BE2C (cell line): Measurements from ENCODE around the gene CEMP1.

ENCODE experiments used
- DNase-seq: peaks from one replicate; pipeline ENCODE4 v3.0.0-alpha.2; 2020
- H3K27me3 ChIP-seq: fragments of 250-450 bp; sonication (Bioruptor Pico); 2 replicates; pipeline ENCODE4 v1.5.1; 2020; ENCODE audit warnings: mild to moderate bottlenecking
- H3K36me3 ChIP-seq: fragments of 250-450 bp; sonication (Bioruptor Pico); 2 replicates; pipeline ENCODE4 v1.5.1; 2020; ENCODE audit warnings: mild to moderate bottlenecking
- H3K4me1 ChIP-seq: fragments of 250-450 bp; sonication (Bioruptor Pico); 2 replicates; pipeline ENCODE4 v1.5.1; 2020
- H3K4me3 ChIP-seq: 2 replicates; pipeline ENCODE4 v1.5.1; 2011; ENCODE audit warnings: low read depth, low read length
- H3K9me3 ChIP-seq: fragments of 250-450 bp; sonication (Bioruptor Pico); 2 replicates; pipeline ENCODE4 v1.5.1; 2020
- CTCF ChIP-seq: IDR thresholded peaks from 2 replicates; pipeline ENCODE4 v1.5.1; 2012; ENCODE audit warnings: mild to moderate bottlenecking, low read depth, low read length

CEMP1 gene

GRCh38 chr16:2518823-2519710, 12.1 kb downstream of the CEMP1 start:
- DNase-seq = no peak
- Histone ChIP-seq H3K9me3 (no peaks in the 10 kb centered on the region), H3K4me3 (peak overlapping the region; percentile 9; the same call in 1 of the 2 replicates), H3K4me1 (peaks cover 3% of the 10 kb centered on the region; the same call in 1 of the 2 replicates), H3K36me3 (peaks cover 21% of the 10 kb centered on the region), H3K27me3 (no peaks in the 10 kb centered on the region)
- TF ChIP-seq CTCF = no peak

GRCh38 chr16:2517954-2518605, 13.1 kb downstream of the CEMP1 start:
- Histone ChIP-seq H3K9me3 (no peaks in the 10 kb centered on the region), H3K27me3 (no peaks in the 10 kb centered on the region), H3K4me1 (peaks cover 5% of the 10 kb centered on the region; the same call in 1 of the 2 replicates), H3K36me3 (peaks cover 15% of the 10 kb centered on the region), H3K4me3 (no peak overlapping the region)
- DNase-seq = no peak
- no peak for TF ChIP-seq CTCF

GRCh38 chr16:2516391-2517240, 14.6 kb downstream of the CEMP1 start:
- TF ChIP-seq CTCF = no peak
- Histone ChIP-seq H3K9me3 (no peaks in the 10 kb centered on the region), H3K4me1 (peaks cover 6% of the 10 kb centered on the region; the same call in 1 of the 2 replicates), H3K27me3 (no peaks in the 10 kb centered on the region), H3K36me3 (peaks cover 13% of the 10 kb centered on the region), H3K4me3 (no peak overlapping the region)
- DNase-seq = no peak

- Histone ChIP-seq H3K9me3 (no peaks in the 10 kb centered on the region), H3K27me3 (no peaks in the 10 kb centered on the region), H3K4me3 (peak overlapping the region; percentile 81), H3K36me3 (peaks cover 13% of the 10 kb centered on the region), H3K4me1 (peaks cover 6% of the 10 kb centered on the region; the same call in 1 of the 2 replicates)
- no peak for TF ChIP-seq CTCF
- no peak for DNase-seq
Measured at GRCh38 chr16:2515180-2515851, 15.9 kb downstream of the CEMP1 start.

- Histone ChIP-seq H3K36me3 (peaks cover 12% of the 10 kb centered on the region), H3K27me3 (no peaks in the 10 kb centered on the region), H3K4me3 (peak overlapping the region; percentile 81), H3K9me3 (no peaks in the 10 kb centered on the region), H3K4me1 (peaks cover 6% of the 10 kb centered on the region; the same call in 1 of the 2 replicates)
- TF ChIP-seq CTCF = no peak
- no peak for DNase-seq
Measured at GRCh38 chr16:2514333-2515179, 16.7 kb downstream of the CEMP1 start.
